ENCODE results near the gene CDYL2. TPM values are rescaled to one million over a fixed set of nuclear protein-coding genes. Genes with fewer than 3 reads are reported as not detected.

CDYL2 gene
- total RNA-seq, 1 experiment from 2014 or later: 8.2 TPM

GRCh38 chr16:80691111-80691741 is 113.2 kb downstream of the CDYL2 start:
- Mint-ChIP-seq H3K36me3 (no peaks in the 10 kb centered on the region), H3K27ac (no peak overlapping the region), H3K9me3 (no peaks in the 10 kb centered on the region), H3K4me1 (peaks cover 9% of the 10 kb centered on the region), H3K4me3 (no peak overlapping the region), H3K27me3 (ENCODE audit: low read depth) (peaks cover 5% of the 10 kb centered on the region)
- ATAC-seq: no peak
- no peak for TF ChIP-seq TP53 (CRISPR knock-in tag; IDR thresholded peaks at IDR 0.05)
- TF ChIP-seq RORB (CRISPR knock-in tag; IDR thresholded peaks at IDR 0.05): no peak
- TF ChIP-seq SMAD4 (CRISPR knock-in tag; IDR thresholded peaks at IDR 0.05): no peak
- no peak for TF ChIP-seq TEAD1 (CRISPR knock-in tag; IDR thresholded peaks at IDR 0.05)
- TF ChIP-seq TEAD4 (CRISPR knock-in tag; IDR thresholded peaks at IDR 0.05): no peak
- no peak for TF ChIP-seq TCF7 (CRISPR knock-in tag; IDR thresholded peaks at IDR 0.05; ENCODE audit: low read depth)
- no peak for TF ChIP-seq OVOL2 (CRISPR knock-in tag; IDR thresholded peaks at IDR 0.05; ENCODE audit: borderline replicate concordance)
- no peak for TF ChIP-seq ARID4B (CRISPR knock-in tag; IDR thresholded peaks at IDR 0.05; ENCODE audit: borderline replicate concordance)
- TF ChIP-seq CBFB (CRISPR knock-in tag; IDR thresholded peaks at IDR 0.05; ENCODE audit: low read depth): no peak
- TF ChIP-seq MYBL2 (CRISPR knock-in tag; IDR thresholded peaks at IDR 0.05): no peak
- TF ChIP-seq CTCF (IDR thresholded peaks at IDR 0.05): no peak
- TF ChIP-seq FOXP4 (CRISPR knock-in tag; IDR thresholded peaks at IDR 0.05): no peak
- no peak for TF ChIP-seq USF1 (CRISPR knock-in tag; IDR thresholded peaks at IDR 0.05)
- no peak for TF ChIP-seq ZNF671 (CRISPR knock-in tag; IDR thresholded peaks at IDR 0.05)
- TF ChIP-seq NFE2L1 (CRISPR knock-in tag; IDR thresholded peaks at IDR 0.05): no peak
- no peak for DNase-seq (ENCODE audit: low spot score)
- CTCF ChIA-PET: no interaction called here
- POLR2A ChIA-PET: no interaction called here

- ChIA-PET CTCF (no interaction called here), POLR2A (no interaction called here)
- H3K36me3 Mint-ChIP-seq: no peaks in the 10 kb centered on the region
- no peak overlapping the region for H3K27ac Mint-ChIP-seq
- DNase-seq (ENCODE audit: low spot score): no peak
- no peak overlapping the region for H3K4me3 Mint-ChIP-seq
- ATAC-seq: no peak
- no peaks in the 10 kb centered on the region for H3K9me3 Mint-ChIP-seq
- H3K4me1 Mint-ChIP-seq: peaks cover 9% of the 10 kb centered on the region
- no peaks in the 10 kb centered on the region for H3K27me3 Mint-ChIP-seq (ENCODE audit: low read depth)
- no peak for TF ChIP-seq GTF2I (CRISPR knock-in tag; conservative IDR thresholded peaks at IDR 0.05)
- TF ChIP-seq NR3C1 (CRISPR knock-in tag; conservative IDR thresholded peaks at IDR 0.05; ENCODE audit: low read depth): no peak
- no peak for TF ChIP-seq ZNF671 (CRISPR knock-in tag; IDR thresholded peaks at IDR 0.05)
- TF ChIP-seq ZNF423 (CRISPR knock-in tag; IDR thresholded peaks at IDR 0.05): no peak
- TF ChIP-seq ZNF263 (CRISPR knock-in tag; IDR thresholded peaks at IDR 0.05; ENCODE audit: low read depth): no peak
- TF ChIP-seq ZNF425 (CRISPR knock-in tag; conservative IDR thresholded peaks at IDR 0.05): no peak
- no peak for TF ChIP-seq FOXP1 (CRISPR knock-in tag; IDR thresholded peaks at IDR 0.05; ENCODE audit: borderline replicate concordance)
- no peak for TF ChIP-seq PRRX2 (CRISPR knock-in tag; IDR thresholded peaks at IDR 0.05)
- TF ChIP-seq FOXJ3 (CRISPR knock-in tag; IDR thresholded peaks at IDR 0.05; ENCODE audit: borderline replicate concordance): no peak
- TF ChIP-seq SOX15 (CRISPR knock-in tag; IDR thresholded peaks at IDR 0.05): no peak
- TF ChIP-seq E2F4 (CRISPR knock-in tag; IDR thresholded peaks at IDR 0.05; ENCODE audit: borderline replicate concordance, low read depth): no peak
- no peak for TF ChIP-seq ZNF121 (CRISPR knock-in tag; IDR thresholded peaks at IDR 0.05)
Observed at GRCh38 chr16:80689487-80689886, 114.9 kb downstream of the CDYL2 start.
